Natural killer cell (primary cell): ENCODE data around the gene CEACAM19. TPM values are rescaled to one million over a fixed set of nuclear protein-coding genes. Genes with fewer than 3 reads are reported as not detected.

Experiments used
- ATAC-seq, 3 donors: fragments of 150-1000 bp in 2 of 3; fragments of 200-7000 bp in 1 of 3; cut with Tn5 transposase; 1 replicate in 1 of 3; 2 replicates in 2 of 3; pipeline ENCODE4 v1.10.0; 2021; ENCODE audit warnings: mild to moderate bottlenecking in 2 of 3, moderate library complexity in 2 of 3
- DNase-seq, 2 donors: peaks; one replicate each; pipeline versions ENCODE4 v3.0.0 to v3.0.0-alpha.2; 2013 to 2021; ENCODE audit warnings: mixed read lengths in 1 of 2
- H3K27ac ChIP-seq: one replicate; pipeline ENCODE4 v1.5.1; 2013; ENCODE audit warnings: mild to moderate bottlenecking, low read length
- H3K27me3 ChIP-seq: one replicate; pipeline ENCODE4 v1.6.1; 2013; ENCODE audit warnings: low read length; ENCODE audit not compliant: control insufficient read depth, insufficient read depth
- H3K36me3 ChIP-seq: one replicate; pipeline ENCODE4 v1.6.1; 2013; ENCODE audit warnings: low read length; ENCODE audit not compliant: control insufficient read depth, insufficient read depth
- H3K4me1 ChIP-seq: one replicate; pipeline ENCODE4 v1.6.1; 2013; ENCODE audit warnings: low read length; ENCODE audit not compliant: control insufficient read depth, insufficient read depth
- H3K4me3 ChIP-seq: one replicate; pipeline ENCODE4 v1.5.1; 2013; ENCODE audit warnings: low read length
- H3K9me3 ChIP-seq: one replicate; pipeline ENCODE4 v1.6.1; 2013; ENCODE audit warnings: low read length; ENCODE audit not compliant: control insufficient read depth, insufficient read depth
- H3K27ac Mint-ChIP-seq, 2 donors: one replicate each; pipeline ENCODE4 v1.8.0; 2022; ENCODE audit warnings: mild to moderate bottlenecking in 2 of 2, mixed read lengths in 2 of 2, moderate library complexity in 1 of 2
- H3K27me3 Mint-ChIP-seq, 2 donors: one replicate each; pipeline ENCODE4 v1.8.0; 2022; ENCODE audit warnings: low read depth in 2 of 2, mixed read lengths in 2 of 2
- H3K36me3 Mint-ChIP-seq: one replicate; pipeline ENCODE4 v1.8.0; 2022; ENCODE audit warnings: mixed read lengths
- H3K4me1 Mint-ChIP-seq, 2 donors: one replicate each; pipeline ENCODE4 v1.8.0; 2022; ENCODE audit warnings: mixed read lengths in 2 of 2
- H3K4me3 Mint-ChIP-seq: one replicate; pipeline ENCODE4 v1.8.0; 2022; ENCODE audit warnings: mild to moderate bottlenecking, moderate library complexity, mixed read lengths
- H3K9me3 Mint-ChIP-seq, 2 donors: one replicate each; pipeline ENCODE4 v1.8.0; 2022; ENCODE audit warnings: mixed read lengths in 2 of 2
- CTCF ChIP-seq: fragments of 200-600 bp; IDR thresholded peaks from one replicate; pipeline ENCODE4 v1.8.0; 2022; ENCODE audit warnings: antibody characterized with exemption
- WGBS: methylation state at CpG from one replicate; pipeline ENCODE4 v1.1.7; 2013; ENCODE audit warnings: missing lambda C conversion rate; ENCODE audit not compliant: insufficient coverage; 5-methylcytosine and 5-hydroxymethylcytosine counted together
- intact Hi-C: fragments of 100-400 bp; cut with micrococcal nuclease; formaldehyde crosslinking; loops from one replicate; pipeline ENCODE4 v1.14.2; 2022
- total RNA-seq, 4 donors: library from RNA; stranded (reverse); fragments of 120-200 nt in 1 of 4; gene quantifications; one replicate each; pipeline versions ENCODE4 v1.2.3 to v1.2.4, GENCODE V29; 2013 to 2022

CEACAM19 gene
- total RNA-seq, 3 donors from 2014 or later (not counting 1 experiment from before 2014, with no cell fraction given) = 2.6 to 4.1 (median 2.7) TPM

- Mint-ChIP-seq H3K4me1 (peaks cover 0 to 19% of the 10 kb centered on the region in 2 donors), H3K36me3 (no peaks in the 10 kb centered on the region), H3K9me3 (no peaks in the 10 kb centered on the region), H3K4me3 (no peak overlapping the region), H3K27ac (no peak overlapping the region), H3K27me3 (peaks cover 3 to 6% of the 10 kb centered on the region in 2 donors)
- ATAC-seq (no peak), DNase-seq (no peak)
- Histone ChIP-seq H3K36me3 (no peaks in the 10 kb centered on the region), H3K27me3 (no peaks in the 10 kb centered on the region), H3K4me3 (no peak overlapping the region), H3K4me1 (peaks cover 23% of the 10 kb centered on the region), H3K27ac (no peak overlapping the region), H3K9me3 (no peaks in the 10 kb centered on the region)
- 90% methylated on average over 4 of the region's 4 CpGs for WGBS
- intact Hi-C loops = loop anchor here (5.0 kb wide), 1 partner anchor 265 kb away; no protein-coding TSS in a partner anchor
- no peak for TF ChIP-seq CTCF
Observed at GRCh38 chr19:44686896-44687295, 15.6 kb downstream of the CEACAM19 start.

DNA sequence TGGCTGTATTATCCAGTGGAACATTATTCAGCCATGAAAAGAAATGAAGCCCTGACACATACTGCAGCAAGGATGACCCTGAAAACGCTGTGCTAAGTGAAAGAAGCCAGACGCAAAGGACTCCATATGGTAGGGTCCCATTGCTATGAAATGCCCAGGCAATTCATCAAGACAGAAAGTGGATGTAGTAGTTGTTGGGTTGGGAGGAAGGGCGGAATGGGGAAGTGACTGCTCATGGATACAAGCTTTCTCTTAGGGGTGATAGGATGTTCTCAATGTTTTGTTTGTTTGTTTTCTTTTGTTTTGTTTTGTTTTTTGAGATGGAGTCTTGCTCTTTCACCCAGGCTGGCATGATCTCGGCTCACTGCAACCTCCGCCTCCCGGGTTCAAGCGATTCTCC is 16.6 kb downstream of the CEACAM19 start:
- H3K27me3 ChIP-seq = no peaks in the 10 kb centered on the region
- no peak overlapping the region for H3K4me3 Mint-ChIP-seq
- ATAC-seq = no peak
- no peak for TF ChIP-seq CTCF
- H3K27ac ChIP-seq = no peak overlapping the region
- peaks cover 0 to 28% of the 10 kb centered on the region in 2 donors for H3K4me1 Mint-ChIP-seq
- no peaks in the 10 kb centered on the region for H3K9me3 ChIP-seq
- intact Hi-C loops = loop anchor here (5.0 kb wide), 1 partner anchor 264 kb away; no protein-coding TSS in a partner anchor
- peaks cover 3 to 6% of the 10 kb centered on the region in 2 donors for H3K27me3 Mint-ChIP-seq
- no peaks in the 10 kb centered on the region for H3K9me3 Mint-ChIP-seq
- no peak overlapping the region for H3K4me3 ChIP-seq
- no peaks in the 10 kb centered on the region for H3K36me3 ChIP-seq
- H3K27ac Mint-ChIP-seq = no peak overlapping the region
- 84% methylated on average over 7 of the region's 7 CpGs for WGBS
- H3K36me3 Mint-ChIP-seq = no peaks in the 10 kb centered on the region
- H3K4me1 ChIP-seq = peaks cover 31% of the 10 kb centered on the region
- no peak for DNase-seq

- Histone ChIP-seq H3K27ac (no peak overlapping the region), H3K9me3 (no peaks in the 10 kb centered on the region), H3K4me1 (peaks cover 32% of the 10 kb centered on the region), H3K36me3 (no peaks in the 10 kb centered on the region), H3K4me3 (no peak overlapping the region), H3K27me3 (no peaks in the 10 kb centered on the region)
- Mint-ChIP-seq H3K4me1 (peaks cover 0 to 28% of the 10 kb centered on the region in 2 donors), H3K27me3 (peaks cover 3 to 6% of the 10 kb centered on the region in 2 donors), H3K36me3 (no peaks in the 10 kb centered on the region), H3K27ac (peak overlapping the region in 1 of 2 donors; percentile 51), H3K4me3 (no peak overlapping the region), H3K9me3 (no peaks in the 10 kb centered on the region)
- peak; percentile 49 to 72 (median 71) for ATAC-seq
- peak; percentile 69 to 88 for DNase-seq
- 43% methylated on average over 11 of the region's 11 CpGs for WGBS
- TF ChIP-seq CTCF = peak; percentile 86
- intact Hi-C loops = loop anchor here (1.0 to 10.0 kb wide), 3 partner anchors 81 to 263 kb away; partner anchors contain the start of gene NECTIN2
Observed at GRCh38 chr19:44689290-44690130, 18.2 kb downstream of the CEACAM19 start.
